NCI-H1105 (cell line): ENCODE results near the gene HERC4.
"Not testable (repeated sequence)": the region's sequence is repeated elsewhere in the genome, so short reads cannot be mapped to it uniquely, and the experiment has no call there.

Source experiments
- DNase-seq: peaks from one replicate; lab custom pipeline; 2025; lab: John Stamatoyannopoulos, UW

HERC4 gene

GRCh38 chr10:68047554-68048327, 27.3 kb downstream of the HERC4 start:
- DNase-seq = no peak

- DNase-seq = no peak
These were observed 28.0 kb downstream of the HERC4 start for GRCh38 chr10:68047122-68047521.

GRCh38 chr10:68046642-68047041, 28.4 kb downstream of the HERC4 start:
- no peak for DNase-seq

DNA sequence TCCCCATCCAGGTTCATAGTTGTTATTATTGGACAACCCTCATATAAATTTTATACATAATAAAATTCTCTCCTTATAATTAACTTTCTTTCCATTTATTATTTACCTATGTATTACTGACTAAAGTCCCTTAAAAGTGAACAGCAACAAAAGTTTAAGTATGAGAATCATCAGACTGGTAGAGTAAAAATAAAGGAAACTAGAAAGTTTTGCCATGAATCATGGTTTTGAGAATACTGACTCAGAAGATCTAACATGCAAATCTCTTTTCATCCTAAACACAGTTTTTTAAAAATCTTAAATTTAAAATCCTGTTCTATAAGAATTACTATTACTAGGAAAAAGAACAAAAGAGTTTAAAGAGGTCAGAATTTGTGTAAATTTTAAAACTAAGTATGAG, 32.1 kb downstream of the HERC4 start:
- DNase-seq = no peak

- no peak for DNase-seq
These were observed 43.0 kb downstream of the HERC4 start for GRCh38 chr10:68032113-68032512.

- DNase-seq = no peak
These were observed 47.7 kb downstream of the HERC4 start for GRCh38 chr10:68027429-68027828.

DNA sequence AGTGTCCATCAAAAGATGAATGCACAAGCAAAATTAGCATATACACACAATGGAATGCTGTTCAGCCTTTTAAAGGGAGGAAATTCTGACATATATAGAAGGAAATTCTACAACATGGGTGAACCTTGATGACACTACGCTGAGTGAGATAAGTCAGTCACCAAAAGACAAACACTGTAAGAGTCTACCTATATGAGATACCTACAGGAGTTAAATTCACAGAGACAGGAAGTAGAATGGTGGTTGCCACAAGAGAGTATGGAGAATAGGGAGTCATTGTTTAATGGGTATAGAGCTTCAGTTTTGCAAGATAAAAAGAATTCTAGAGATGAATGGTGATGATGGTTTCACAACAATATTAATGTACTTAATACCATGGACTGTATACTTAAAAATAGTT, 51.8 kb downstream of the HERC4 start:
- no peak for DNase-seq

- not testable (repeated sequence) for DNase-seq
These were observed 52.8 kb downstream of the HERC4 start for GRCh38 chr10:68022324-68022723.

GRCh38 chr10:68016519-68016918, 58.6 kb downstream of the HERC4 start:
- not testable (repeated sequence) for DNase-seq

- DNase-seq = no peak
These were observed 64.6 kb downstream of the HERC4 start for GRCh38 chr10:68010426-68010940.

DNA sequence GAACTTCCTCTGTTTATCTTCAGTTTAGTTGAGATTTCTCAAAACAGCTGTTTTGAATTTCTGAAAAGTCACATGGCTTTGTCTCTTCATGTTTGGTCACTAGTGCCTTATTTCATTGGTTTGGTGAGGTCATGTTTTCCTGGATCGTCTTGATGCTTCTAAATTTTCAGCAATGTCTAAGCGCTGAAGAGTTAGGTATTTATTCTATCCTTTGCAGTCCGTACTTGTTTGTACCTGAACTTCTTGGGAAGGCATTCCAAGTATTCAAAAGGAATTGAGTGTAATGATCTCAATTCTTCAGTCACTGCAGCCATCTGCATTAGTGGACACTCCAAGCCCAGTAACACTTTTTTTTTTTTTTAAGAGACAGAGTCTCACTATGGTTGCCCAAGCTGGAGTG, 67.7 kb downstream of the HERC4 start:
- no peak for DNase-seq

- no peak for DNase-seq
These were observed 73.5 kb downstream of the HERC4 start for GRCh38 chr10:68001539-68001938.

DNA sequence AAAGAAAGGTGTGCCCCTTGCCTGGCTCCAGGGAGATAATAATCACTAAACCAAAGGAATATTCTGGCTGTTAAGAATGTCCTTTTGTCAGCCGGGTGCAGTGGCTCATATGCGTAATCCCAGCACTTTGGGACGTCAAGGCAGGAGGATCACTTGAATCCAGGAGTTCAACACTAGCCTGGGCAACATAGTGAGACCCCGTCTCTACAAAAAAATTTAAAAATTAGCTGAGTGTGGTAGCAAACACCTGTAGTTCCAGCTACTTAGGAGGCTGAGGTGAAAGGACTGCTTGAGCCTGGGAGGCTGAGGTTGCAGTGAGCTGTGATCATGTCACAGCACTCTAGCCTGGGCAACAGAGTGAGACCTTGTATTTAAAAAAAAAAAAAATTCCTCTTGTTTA, 74.1 kb downstream of the HERC4 start:
- no peak for DNase-seq

GRCh38 chr10:67990093-67990492, 85.0 kb downstream of the HERC4 start:
- no peak for DNase-seq

DNA sequence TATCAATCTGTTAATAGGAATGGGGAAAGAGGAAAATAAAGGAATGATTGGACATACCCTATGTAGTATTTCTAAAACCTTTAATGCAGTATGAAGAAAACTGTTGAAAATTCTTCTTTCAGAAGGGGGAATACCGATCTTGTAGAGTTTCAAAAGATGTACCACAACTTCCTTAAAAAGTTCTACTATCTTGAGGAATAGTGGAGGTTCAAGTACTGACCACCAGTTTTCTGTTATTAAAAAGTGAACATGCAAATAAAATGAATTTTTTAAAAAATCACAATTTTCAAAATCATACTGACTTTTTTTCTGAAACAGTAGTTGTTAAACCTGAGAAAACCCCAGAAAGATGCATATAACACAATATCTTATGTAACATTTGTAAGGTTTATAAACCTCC, 86.5 kb downstream of the HERC4 start:
- DNase-seq = no peak

DNA sequence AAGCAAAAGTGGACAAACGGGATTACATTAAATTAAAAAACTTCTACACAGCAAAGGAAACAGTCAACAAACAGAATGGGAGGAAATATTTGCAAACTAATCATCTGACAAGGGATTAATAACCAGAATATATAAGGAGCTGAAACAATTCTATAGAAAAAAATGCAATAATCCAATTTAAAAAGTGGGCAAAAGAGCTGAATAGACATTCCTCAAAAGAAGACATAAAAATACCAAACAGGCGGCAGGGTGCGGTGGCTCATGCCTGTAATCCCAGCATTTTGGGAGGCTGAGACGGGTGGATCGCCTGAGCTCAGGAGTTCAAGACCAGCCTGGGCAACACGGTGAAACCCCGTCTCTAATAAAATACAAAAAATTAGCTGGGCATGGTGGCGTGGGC, 92.5 kb downstream of the HERC4 start:
- not testable (repeated sequence) for DNase-seq

GRCh38 chr10:67978749-67979148, 96.3 kb downstream of the HERC4 start:
- no peak for DNase-seq

DNA sequence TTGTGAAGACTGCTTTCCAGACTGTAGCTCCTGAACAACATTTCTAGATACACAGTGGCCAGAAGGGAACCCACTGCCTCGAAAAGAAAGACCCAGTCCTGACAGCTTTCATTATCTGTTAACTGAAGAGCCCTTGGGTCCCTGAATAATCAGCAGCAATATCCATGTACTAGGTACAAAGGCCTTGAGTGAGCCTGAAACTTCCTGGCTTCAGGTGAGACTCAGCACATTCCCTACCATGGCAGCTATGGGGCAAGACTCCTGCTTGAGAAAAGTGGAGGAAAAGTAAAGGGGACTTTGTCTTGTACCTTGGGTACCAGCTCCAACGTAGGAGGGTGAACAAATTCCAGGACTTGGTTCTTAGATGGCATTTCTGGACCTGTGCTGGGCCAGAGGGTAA, 97.8 kb downstream of the HERC4 start:
- DNase-seq = no peak

DNA sequence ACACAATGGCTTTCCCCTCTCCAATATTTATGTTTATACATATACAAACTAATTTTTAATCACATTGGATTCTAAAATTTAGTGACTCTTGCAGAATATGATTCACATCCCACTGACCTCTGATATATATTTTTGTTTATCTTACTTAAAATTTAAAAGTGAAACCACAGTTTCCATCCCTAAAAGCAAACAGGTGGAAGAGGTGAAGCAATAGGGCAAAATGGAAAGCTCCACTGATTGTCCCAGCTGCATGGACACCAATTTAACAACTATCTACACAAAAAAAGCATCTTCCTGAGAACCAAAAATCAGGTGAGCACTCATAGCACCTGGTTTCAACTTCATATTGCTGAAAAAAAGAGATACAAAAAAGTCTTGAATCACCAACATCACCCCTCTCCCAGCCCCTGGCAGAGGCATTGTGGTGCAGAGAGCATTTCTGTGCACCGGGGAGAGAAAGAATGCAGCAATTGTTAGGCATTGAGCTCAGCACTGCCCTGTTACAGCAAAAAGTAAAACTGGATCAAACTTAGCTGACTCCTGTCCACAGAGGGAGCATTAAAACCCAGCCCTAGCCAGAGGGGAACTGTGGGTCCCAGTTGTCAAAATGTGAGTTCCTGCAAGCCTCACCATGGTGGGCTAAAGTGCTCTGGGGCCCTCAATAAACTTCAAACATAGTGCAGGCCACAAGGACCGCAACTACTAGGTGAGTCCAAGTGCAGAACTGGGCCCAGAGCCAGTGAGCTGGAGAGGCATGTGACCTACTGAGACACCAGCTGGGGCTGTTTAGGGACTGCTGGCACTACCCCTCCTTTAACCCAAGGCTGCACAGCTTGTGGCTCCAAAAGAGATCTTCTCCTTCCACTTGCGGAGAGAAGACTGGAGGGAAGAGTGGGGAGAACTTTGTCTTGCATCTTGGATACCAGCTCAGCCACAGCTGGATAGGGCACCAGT, 98.5 kb downstream of the HERC4 start:
- no peak for DNase-seq

- DNase-seq = no peak
These were observed 99.2 kb downstream of the HERC4 start for GRCh38 chr10:67975871-67976270.

DNA sequence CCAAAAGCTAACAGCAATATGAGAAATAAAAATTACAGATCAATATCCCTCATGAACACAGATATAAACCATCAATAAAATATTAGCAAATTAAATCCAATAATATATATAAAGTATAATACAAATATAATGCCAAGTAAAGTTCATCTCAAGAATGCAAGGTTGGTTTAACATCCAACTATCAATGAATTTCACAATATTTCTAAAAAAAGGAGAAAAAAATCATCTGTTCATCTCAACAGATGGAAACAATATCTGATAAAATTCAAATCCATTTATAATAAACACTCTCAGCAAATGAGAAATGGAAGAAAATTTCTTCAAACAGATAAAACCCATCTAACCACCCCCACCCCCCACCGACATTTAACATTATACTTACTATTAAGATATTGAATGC, 103.8 kb downstream of the HERC4 start:
- DNase-seq = no peak

DNA sequence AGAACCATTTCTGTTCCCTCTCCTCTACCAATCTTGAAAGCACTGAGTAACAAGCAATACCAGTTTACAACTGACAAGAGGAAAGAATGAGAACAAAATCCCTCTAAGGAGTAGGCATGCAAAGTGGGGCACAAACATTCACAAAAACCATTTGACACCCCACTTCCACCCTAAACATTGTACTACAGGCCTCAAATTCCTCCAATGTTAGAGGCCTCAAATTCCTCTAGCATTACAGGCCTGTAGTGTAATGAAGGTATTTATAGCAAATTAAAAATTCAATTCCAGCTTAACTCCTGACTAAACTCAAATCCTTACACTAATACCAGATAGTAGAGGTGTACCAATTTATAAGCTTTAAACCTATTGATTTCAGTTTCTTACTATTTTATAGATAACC, 105.2 kb downstream of the HERC4 start:
- DNase-seq = no peak

GRCh38 chr10:67966035-67966434, 109.0 kb downstream of the HERC4 start:
- not testable (repeated sequence) for DNase-seq
